Measurements from ENCODE around the gene TMTC1.

TMTC1 gene

DNA sequence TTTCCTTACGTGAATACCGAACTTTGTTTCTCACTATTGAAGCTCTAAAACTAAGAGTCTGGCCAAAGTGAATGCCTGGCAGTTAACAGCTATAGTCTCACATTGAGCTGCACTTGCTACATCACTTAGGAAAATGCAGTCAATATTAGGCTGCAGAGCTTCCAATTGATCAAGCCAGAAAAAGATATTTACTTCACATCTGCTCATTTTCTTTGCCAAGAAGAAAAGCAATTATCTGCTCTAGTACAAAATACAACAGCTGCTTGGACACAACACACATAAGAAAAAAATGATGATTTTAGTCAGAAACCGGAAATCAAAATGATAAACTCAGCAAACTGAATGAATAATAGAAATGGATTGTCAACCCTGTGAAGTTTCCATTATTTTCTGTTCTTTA lies 45.4 kb downstream of the TMTC1 start:
- DNase-seq: no peak

DNA sequence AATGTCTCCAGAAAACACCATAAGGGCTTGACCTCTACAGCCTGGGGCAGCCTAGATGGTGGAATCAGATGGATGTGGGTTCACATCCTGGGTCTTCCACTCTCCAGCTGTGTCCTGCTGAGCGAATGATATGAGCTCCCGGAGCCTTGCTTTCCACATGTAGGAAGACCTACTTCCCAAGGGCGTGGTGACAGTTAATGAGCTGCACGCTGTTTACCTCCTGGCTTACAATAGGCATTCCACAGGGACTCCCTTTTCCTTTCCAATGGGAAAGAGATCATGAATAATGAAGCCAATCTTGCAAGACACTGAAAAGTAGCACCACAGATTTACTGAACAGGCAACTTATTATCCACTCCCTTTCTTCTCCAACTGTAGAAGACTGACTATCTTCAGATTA lies 46.1 kb downstream of the TMTC1 start:
- no peak for DNase-seq

DNA sequence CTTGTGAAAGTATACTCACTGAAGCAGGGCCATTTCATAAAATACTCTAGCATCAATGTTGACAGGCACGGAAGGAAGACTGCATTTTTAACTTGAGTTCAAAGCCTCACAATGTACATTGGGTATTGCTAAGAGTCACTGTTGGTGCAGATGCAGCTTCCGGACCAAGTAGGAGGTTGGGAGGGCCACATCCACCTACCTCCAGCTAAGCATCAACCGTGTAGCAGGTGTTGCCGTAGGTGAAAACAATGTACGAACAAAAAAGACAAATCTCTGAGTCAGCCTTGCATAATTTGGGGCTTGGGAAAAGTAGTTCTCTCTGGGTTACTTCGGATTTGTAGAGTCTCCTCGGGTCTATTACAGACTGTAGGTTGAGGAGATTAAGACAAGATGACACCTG lies 48.1 kb downstream of the TMTC1 start:
- DNase-seq: no peak

DNA sequence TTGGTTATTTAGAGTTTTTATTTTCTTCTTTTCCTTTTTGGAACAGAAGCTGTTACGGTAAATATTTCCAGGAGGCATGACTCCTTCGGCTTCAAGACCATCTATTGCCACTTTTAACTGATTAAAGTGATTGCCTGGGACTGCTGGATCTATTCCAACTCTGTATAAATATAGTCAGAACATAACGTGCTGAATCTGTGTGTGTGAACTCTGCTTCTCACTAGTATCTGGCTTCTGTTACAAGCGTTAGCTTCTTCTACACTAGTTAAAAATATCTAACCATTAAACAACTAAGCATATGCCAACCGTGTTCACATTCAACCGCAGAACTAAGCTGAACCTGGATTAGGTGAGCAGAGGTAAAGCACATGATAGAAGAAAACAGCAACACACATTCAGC lies 49.0 kb downstream of the TMTC1 start:
- DNase-seq: no peak

DNA sequence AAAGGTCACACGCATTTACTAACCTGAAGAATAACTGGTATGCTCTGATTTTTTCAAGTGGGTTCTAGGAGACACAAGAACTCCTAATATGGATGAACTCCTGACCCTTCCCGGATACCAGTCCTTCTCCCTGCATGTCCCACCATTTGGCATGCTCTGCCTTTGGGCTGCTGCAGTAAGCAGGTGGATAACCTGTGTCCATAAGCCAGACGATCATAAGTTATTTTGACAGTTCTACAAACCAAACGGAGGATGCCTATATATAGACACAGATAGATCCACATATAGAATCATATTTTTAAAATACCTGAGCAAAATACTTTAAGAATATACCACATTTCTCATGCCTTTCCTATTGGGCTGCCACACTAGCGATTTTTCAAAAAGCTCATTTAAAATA lies 49.4 kb downstream of the TMTC1 start:
- no peak for DNase-seq

DNA sequence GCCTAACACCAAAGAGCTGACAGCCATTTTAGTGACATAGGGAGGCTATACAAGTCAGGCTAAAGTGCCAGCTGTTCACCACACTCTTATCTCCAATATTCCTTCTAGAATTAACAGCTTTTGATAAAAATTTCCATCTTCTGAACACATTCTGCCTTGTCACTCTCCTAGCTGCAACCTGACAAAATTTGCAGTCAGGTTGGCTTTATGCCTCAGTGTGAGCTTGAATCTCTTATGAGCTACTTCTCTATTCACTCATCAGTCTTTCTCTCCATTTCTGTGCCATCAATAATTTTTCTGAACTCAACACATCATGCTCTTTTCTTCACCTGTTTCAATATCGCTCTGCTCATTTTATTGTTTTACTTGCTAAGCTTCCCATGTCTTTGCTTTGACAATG lies 50.2 kb downstream of the TMTC1 start:
- no peak for DNase-seq

DNA sequence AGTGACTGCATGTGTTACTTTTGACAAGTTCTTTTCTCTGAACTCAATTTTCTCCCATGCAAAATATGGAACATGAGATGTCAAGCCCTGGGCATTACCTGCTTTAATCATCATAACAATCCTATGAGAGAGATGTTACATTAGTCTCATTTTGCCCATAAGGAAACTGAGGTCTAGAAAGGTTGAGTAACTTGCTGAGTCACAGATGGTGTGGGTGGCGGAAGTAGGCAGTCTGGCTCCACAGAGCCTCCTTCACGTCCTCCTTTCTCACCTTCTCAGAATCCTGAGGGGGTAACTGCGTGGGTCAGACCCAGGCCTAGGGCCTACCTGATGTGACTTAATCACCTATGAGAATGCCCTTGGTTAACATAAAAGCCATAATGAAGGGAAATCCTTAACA lies 50.7 kb downstream of the TMTC1 start:
- peak; percentile 16 for DNase-seq

DNA sequence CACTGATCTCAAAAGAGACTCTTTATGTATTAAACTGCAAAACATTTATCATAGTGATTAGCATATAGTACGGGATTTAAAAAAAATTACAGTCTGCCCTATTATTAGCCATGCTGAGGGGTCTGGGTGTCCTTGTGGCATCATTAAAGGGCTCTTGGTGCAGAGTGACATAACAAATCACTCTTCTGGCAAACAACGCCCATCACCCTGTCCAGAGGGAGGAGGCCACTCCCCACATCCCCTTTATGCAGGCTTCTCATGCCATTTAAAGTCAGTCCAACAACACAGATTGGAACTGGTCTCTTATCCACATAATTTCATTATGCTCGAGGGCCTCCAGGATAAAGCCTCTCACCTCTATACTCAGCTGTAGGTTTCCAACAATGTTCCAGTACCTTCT lies 51.1 kb downstream of the TMTC1 start:
- DNase-seq: no peak

DNA sequence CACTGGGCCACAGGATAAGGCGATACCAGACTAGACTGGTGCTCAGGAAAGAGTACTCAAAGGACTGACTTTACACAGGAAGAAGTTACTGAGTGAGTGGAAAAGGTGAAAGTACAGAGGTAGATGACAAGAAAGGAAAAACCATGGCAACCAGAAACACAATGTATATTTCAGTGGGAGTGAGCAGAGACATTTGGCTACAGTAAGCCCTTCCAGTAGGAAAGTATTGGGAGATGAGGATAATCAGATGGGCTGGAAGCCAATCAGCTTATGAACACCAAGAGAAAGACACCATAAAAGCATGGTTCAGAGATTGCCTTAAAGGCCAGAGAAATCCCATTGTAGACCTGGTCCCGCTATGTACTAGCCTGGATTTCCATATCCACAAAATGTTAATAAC lies 51.6 kb downstream of the TMTC1 start:
- no peak for DNase-seq

DNA sequence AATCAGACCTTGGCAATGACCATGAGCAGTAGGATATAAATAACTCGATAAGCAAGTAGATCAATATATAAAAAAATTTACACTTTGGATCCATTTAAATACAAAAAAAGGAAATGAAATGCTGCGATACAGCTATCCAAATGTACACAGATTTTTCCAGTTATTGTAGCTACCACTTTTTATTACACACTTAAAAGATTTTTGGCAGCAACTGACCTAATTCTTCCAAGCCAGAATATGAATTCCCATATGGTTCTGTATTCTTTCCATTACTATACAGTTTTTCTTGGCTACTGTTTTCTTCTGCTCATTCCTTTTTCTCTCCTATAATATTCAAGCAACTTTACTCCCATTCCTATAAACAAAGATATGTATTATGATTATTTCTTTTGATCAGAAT lies 52.2 kb downstream of the TMTC1 start:
- DNase-seq: no peak

DNA sequence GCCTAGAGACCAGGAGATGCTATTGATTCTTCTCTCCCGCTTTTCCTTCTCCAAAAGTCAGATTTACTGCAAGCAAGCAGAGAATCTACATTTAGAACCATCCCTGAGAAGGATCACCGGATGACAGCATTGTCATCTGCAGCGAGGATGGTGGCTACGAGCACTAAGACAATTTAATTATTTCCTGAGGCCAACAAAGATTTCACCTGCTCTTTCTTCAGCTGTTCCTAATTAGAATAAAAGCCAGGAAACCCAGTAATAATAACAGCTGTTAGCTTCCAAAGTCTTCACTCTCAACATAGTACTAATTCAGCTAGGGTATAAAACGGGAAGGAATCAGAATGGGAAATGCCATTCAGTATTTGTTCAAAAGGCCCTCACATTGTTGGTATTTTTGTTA lies 53.3 kb downstream of the TMTC1 start:
- DNase-seq: no peak

DNA sequence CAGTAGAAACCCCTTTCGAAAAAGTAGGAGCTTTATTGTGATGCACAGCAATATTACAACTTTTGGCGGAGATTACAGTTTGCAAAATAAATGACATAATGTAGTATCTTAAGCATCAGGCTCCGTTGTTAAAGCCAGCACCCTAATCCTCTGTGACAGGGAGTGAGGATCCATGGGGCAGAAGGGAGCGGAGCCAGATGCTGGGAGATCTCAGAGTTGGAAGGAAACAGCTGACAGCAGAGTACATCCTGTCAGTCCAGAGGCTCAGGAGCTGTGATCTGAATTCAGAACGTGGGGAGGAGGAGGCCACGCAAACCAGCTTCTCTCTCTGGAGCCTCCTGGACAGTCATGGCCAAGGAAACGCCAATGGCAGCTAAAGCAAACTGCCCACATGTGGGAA lies 55.7 kb downstream of the TMTC1 start:
- DNase-seq: no peak

DNA sequence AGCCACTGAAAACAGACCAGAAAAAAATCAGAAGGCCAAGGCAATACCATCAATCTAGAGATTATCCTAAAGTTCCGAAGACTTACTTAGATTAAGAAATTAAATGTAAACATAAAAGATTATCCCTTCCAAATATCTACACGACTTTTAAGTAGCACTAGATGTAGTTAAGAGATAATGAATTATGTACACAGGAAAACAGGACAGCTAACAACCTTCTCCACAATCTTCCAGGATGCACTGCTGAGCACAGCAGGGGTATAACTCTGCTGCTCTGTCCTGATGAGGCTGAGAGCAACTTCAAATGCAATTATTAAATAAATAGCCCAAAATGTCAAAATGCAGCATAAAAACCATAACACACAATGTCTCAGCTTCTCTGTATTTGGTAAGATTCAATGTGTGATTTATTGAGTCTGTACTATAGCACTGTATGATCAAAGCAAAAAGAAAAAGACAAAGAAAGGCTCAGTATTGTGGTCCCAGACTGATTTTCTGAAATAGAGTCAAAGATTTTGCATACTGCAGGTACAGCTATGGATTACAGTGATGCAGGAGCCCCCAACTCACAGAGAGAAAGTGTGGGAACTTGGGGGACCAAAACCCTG lies 56.9 kb downstream of the TMTC1 start:
- DNase-seq: no peak

DNA sequence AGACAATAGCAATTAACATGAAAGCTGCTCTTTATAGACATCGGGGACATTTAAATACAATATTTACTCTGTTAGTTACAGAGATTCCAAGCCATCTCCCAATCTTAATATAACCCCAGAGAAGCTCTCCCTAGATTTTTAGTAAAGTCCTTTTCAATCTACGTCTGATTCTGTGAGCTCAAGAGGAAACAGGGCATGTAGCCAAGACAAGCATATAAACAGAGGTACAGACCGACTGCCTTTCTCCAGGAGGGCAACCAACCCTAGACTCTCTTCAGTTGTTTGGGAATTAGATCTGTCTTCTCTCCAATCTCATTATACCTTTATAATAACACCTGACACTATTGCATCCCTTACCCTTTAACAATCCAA lies 57.4 kb downstream of the TMTC1 start:
- no peak for DNase-seq

DNA sequence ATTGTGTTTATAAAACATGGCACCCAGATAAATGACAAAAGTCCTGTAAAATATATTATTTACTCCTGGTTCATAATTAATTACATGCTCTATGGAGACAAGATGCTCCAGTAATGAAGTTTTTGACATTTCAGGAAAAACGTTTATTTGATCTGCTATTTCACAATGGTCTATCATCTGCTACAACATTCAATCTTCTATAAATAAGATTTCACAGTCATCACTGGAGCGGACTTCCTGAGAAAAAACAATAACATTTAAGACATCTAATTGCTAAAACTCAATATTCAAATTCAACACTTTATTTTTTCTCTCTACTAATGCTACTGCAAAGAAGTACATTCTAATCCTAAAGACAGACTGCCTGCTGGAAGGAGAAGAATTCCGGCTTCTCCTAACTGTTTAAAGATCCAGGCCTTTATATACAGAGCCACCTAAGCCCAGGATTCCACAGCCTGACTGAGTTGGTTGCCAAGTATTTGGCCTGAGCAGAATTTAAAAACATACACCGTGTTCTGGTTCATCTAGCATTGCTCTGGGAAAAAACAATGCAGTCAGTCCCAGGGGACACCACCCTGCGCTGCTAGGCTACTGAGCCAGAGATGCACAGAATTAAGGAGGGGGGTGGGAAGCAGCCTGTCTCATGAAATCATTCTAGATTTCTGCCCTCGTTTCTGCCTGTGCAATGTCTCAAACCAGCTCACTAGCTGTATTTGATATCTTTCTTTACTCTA lies 58.0 kb downstream of the TMTC1 start:
- DNase-seq: no peak

DNA sequence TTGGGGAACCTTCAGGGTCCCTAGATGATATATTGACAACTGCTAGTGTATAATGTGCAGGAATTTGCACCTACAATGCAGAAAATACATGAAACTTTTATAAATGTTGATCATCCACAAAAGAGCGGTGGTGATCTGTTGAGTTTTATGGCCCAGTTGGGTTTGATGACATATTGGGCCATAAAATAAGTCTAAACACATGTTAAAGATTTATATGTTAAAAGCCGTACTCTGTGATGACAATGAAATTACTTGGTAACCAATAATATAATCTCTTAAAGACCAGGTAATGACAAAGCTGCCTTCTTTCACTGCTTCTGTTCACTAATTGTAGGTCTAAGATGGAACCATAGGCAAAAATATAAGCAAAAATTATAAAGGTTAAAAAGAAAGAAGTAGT lies 61.6 kb downstream of the TMTC1 start:
- DNase-seq: no peak

DNA sequence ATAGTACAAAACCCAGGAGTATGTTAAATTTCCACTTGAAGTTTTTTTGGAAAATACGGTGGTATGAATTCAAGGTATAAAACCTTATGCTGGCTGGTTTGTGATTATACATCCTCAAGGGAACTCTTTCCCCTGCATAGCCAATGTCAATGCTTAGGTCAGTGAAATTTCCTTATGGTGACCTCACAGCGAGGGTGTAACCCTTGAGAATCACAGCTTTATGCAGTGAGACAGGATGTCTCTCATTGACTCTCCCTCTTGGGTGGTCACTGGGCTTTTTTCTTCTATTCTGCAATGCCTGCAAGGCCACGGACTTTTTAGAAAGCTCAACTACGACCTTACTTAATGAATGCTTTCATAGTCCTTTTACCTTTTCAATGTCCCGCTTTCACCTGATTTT lies 64.4 kb downstream of the TMTC1 start:
- no peak for DNase-seq

DNA sequence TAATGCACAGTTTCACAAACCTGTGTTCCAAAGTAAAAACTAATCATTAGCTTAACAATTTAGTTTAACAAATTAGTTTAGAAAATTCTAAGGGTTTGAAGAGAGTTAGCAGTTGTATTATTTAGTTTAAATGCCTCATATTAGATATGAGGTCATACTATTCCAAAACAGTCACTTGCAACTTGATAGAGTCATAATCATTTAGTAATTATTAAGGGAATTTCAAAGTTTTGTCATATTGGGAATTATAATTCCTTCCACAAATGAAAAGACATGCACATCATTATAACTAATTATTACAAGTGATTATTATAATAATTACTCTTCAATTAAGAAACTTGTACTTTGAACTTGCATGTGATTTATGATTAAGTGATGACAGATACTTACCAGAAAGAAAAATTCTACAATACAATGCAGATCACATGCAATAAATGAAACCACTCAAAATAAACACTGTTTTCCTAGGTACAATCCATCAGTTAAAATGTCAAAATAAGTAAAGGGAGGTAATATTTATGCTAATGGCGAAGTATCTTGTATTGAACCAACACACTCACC lies 66.1 kb downstream of the TMTC1 start:
- DNase-seq: no peak

DNA sequence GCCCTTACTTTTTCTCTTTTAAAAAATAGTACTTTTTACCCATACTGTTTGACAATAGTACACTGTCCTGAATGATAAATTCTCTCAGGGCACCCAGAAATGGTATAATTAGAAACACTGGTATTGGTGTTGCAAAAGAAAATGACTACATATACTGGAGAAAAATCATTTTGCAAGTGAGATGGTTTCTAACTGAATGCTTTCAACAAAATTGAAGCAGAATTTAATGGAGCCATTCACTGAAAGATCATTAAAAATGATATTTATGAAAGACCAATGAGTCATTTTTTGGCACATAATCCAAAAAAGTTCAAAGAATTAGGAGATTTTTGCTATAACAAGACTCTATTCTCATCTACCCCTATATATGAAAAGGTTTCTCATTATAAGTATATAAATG lies 68.8 kb downstream of the TMTC1 start:
- DNase-seq: no peak

DNA sequence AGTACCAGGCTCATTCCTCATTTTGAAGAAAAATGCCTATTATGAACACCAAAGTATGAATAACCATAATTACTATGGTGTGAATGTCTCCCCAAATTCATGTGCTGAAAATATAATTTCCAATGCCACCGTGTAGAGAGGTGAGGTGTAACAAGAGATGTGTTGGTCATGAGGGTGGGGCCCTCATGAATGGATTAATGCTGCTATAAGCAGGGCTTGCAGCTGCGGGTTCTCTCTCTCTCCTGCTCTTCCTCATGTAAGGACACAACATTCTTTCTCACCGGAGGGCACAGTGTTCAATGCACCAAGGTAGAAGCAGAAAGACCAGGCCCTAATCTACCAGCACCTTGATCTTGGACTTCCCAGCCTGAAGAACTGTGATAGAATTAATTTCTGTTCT lies 70.0 kb downstream of the TMTC1 start:
- DNase-seq: no peak

DNA sequence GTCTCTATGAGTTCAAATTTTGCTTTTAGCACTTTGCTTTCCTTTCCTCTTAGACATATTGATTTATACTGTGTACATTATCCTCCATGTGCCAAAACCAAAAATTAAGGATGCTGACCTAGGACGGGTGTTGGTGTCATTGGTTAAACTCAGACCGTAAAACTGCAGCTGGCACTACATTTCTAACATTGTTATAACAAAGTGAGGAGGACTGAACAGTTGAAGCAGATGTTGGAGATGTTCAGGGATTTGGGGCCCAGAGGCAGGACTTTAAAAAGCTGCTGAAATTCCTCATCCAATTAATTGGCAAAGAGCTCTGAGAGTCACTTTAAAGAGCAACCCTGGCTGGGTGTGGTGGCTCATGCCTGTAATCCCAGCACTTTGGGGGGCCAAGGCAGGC lies 72.4 kb downstream of the TMTC1 start:
- no peak for DNase-seq

DNA sequence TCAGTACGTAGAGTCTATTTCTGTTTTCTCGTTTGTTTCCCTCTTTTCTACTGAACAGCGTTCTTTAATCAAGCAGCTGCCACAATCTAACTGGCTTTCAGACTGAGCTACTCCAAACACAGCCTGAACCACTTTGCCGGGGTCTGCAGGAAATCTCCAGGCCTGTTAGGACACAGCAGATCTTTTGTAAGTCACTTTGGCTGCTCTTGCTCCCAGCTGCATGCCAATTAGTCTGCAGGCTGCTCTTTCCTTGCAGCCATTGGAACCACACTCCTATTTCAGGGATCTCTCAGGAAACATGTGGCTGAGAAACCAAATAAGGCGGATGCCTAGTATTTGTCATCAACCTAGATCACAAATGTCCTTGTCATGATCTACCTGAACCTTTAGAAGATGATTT lies 73.6 kb downstream of the TMTC1 start:
- no peak for DNase-seq

DNA sequence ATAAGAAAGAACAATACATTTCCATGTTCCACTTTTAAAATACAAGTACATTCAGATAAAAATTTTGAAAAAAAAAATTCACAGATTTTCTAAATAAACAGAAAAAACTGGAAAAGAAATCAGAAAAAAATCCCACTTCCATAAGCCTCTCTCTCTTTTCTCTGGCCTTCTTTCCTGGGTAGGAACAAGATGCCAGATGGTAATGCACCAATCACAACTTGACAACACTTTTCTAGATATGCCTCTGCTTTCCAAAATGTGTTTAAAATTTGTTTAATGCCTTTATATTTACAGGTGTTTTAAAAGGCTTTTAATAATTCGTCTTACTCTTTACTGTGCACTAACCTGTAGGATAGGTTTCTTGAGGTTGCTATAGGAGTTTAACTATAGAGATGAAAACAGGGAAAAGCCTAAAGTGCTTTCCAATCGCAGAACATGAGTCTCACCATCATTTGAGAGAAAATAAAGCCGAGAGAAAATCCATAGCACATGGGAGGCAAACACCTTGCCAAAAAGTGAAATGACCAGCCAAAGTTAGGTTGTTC lies 74.2 kb downstream of the TMTC1 start:
- no peak for DNase-seq

DNA sequence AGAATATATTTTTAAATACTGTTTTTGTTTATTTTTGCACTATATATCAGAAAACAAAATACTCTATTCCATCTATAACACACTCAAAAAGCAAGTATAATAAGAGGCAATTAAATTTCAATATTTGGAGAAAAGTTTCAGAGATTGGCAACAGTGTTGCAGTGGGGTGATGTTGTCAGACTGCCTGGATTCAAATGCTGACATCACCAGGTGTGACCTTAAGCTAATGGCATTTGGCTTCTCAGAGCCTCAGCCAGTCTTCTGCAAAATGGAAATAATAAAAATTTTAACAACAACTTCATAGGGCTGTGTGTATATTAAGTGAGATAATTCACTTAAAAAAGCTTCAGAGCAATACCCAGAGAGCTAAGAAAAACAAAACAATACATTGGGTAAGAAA lies 74.7 kb downstream of the TMTC1 start:
- no peak for DNase-seq

DNA sequence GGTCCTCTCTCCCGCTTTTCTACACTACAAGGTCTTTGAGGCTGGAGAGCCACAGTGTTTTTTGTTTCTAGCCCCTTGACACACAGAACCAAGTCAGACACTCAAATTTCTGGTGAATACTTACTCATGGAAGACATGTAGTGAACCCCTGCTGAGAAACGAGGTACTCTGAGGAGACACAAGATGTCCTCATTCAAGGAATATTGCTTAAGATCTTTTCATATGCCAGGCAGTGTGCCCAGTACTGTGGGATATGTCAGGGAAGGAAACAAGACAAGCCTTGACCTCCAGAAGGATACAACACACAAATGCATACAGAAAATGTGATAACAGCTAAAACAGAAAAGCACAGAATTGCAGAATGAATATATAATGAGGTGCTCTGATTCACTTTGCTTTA lies 75.9 kb downstream of the TMTC1 start:
- DNase-seq: no peak

All from activated CD4-positive, alpha-beta T cell treated with anti-CD3 and anti-CD28 coated beads for 48 hours (primary cell).